HG03060 (cell line): ENCODE measurements around the gene PDIA2.

ENCODE experiments used
- ATAC-seq: cut with Tn5 transposase; IDR thresholded peaks from one replicate; pipeline ENCODE4 v1.9.1; 2021; ENCODE audit warnings: low read depth, moderate number of reproducible peaks; ENCODE audit not compliant: unreplicated experiment

The PDIA2 gene

GRCh38 chr16:296276-296675 lies 13.3 kb downstream of the PDIA2 start:
- ATAC-seq, result no peak

GRCh38 chr16:296806-297510 lies 14.0 kb downstream of the PDIA2 start:
- no peak for ATAC-seq

GRCh38 chr16:297832-298231 lies 14.9 kb downstream of the PDIA2 start:
- no peak for ATAC-seq

DNA sequence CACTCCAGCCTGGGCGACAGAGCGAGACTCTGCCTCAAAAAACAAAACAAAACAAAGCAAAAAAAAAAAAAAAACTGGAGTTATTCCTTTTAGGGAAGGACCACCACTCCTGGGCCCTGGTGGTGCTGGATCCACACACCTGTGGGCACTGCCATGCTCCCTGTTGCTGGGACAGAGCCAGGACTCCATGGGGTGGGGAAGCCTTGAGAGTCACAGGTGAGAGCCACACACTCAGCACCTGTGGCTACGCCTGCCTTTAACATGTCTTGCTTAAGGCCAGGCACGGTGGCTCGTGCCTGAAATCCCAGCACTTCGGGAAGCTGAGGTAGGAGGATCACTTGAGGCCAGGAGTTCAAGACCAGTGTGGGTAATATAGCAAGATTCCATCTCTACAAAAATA lies 18.3 kb downstream of the PDIA2 start:
- no peak for ATAC-seq

GRCh38 chr16:301950-302349 lies 19.0 kb downstream of the PDIA2 start:
- ATAC-seq, result no peak

DNA sequence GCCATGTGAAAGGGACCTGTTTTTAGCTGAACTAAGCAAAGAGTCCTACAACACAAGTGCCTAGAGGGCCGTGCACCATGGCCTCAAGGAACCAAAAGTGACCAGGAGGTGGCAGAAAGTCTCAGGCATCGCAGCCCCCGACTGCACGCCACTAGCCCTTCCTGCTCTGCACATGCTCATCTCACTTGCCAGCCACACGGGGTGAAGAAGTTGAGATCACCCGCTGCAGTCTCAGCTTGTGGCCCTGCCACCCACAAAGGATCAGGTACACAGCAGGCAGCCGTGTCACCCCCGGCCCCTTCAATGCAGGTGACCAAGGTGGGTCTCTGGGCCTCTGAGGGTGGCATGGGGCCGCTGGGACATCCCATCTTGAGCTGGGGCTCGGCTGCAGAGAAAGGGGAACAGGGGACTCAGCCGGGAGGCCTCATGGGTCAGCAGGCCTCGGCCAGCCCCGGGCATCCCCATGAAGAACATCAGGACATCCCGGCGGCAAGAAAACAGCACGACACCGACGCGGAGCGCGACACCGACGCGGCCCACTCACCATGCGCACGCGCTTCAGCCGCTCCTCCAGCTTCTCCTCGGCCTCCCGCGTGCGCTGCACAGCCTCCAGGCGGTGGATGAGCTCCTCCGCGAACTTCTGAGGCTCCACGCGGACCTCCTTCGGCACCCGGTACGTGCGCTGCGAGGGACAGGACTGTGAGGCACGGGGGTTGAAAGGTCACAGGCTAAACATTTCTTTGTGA lies 21.0 kb downstream of the PDIA2 start:
- ATAC-seq, result no peak

- ATAC-seq, result no peak
Measured at GRCh38 chr16:305916-306626, 23.1 kb downstream of the PDIA2 start.

- ATAC-seq, result no peak
Measured at GRCh38 chr16:306911-307370, 24.0 kb downstream of the PDIA2 start.

- ATAC-seq, result no peak
Measured at GRCh38 chr16:307691-308312, 24.8 kb downstream of the PDIA2 start.

DNA sequence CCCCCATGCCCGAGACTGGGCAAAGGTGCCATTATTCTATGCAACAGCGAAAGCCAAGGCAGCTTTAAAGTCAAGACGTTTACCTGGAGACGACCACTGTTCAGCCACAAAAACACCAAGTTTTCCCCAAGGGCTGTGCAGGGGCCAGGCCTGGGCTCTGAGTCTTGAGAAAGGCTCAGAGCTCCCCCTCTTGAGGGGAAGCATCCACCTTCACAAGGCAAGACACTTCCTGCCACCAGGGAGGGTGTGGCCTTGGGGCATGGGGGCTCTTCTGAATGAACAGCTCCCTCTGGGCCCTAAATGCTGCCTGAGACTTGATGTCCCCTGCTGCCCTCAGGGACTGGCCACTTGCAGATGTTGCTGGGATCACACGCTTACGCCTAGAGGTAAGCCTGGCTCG lies 26.5 kb downstream of the PDIA2 start:
- ATAC-seq, result no peak

GRCh38 chr16:311725-312124 lies 28.8 kb downstream of the PDIA2 start:
- ATAC-seq, result no peak

GRCh38 chr16:314351-314750 lies 31.4 kb downstream of the PDIA2 start:
- ATAC-seq, result no peak

DNA sequence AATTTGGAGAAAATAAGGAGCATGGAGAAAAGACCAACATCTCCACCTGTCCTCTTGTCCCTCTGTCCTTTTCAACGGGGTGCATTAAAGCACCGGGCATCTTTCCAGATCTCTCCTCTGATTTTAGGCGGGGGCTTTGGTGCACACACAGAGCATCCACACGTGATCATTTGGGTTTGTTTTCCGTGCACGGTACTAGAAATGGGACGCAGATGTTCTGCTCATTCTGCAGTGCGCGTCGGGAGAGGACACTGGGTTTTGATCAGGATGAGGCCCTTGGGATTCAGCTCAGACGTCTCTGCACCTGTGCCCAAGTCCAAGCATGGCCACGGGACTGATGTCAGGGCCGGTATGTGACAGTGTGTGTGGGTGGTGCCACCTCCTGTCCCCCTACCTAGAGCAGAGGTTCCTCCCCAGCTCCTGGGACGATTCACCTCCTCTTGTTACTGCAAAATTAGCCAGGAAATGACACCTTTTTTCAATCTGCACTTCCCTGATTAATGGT lies 31.9 kb downstream of the PDIA2 start:
- ATAC-seq, result no peak

DNA sequence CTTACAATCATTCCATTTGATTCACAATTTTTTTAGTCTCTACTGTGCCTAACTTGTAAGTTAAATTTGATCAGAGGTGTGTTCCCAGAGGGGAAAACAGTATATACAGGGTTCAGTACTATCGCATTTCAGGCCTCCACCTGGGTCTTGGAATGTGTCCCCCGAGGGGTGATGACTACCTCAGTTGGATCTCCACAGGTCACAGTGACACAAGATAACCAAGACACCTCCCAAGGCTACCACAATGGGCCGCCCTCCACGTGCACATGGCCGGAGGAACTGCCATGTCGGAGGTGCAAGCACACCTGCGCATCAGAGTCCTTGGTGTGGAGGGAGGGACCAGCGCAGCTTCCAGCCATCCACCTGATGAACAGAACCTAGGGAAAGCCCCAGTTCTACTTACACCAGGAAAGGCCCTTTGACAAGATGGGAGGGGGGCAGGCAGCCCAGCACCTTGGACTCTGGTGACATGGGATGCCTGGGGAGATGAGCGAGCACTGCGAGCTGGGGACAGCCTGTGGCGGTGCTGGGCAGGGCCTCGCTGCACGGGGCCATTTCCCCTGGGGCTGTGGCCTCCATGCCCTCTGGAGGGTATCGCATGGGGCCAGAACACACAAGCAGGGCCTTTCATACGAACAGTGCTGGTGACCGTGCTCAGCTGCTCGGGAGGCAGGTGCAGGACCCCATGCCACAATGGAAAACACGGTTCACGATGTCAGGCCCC lies 33.9 kb downstream of the PDIA2 start:
- no peak for ATAC-seq

- no peak for ATAC-seq
Measured at GRCh38 chr16:317583-317982, 34.6 kb downstream of the PDIA2 start.

DNA sequence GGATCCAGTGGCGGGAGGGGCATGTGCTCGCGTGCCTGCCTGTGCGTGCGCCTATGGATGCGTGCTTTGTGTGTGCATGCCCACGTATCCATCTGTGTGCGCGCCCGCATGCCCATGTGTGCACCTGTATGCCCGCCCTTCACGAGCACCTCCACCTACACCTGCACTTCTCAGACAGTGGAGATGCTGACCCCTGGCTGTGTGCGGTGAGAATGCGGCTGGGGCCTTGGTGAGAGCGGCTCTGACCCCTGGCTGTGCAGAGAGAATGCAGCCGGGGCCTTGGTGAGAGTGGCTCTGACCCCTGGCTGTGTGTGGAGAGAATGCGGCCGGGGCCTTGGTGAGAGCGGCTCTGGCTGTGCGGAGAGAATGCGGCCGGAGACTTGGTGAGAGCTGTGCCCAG lies 35.7 kb downstream of the PDIA2 start:
- no peak for ATAC-seq

DNA sequence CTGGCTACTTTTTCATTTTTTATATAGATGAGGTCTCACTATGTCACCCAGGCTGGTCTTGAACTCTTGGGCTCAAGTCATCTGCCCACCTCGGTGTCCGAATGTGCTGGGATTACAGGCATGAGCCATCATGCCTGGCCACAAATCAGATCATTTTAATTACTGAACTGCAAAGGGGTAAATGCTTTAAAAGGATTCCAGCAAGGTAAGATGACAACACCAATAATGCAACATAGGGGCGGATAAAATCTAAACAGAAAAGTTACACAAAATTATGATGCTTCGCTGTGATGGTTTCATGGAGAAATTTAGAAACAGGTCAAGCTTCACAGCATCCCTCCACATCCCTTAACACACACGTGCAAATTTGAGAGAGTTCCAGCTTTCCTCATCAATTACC lies 37.2 kb downstream of the PDIA2 start:
- no peak for ATAC-seq

DNA sequence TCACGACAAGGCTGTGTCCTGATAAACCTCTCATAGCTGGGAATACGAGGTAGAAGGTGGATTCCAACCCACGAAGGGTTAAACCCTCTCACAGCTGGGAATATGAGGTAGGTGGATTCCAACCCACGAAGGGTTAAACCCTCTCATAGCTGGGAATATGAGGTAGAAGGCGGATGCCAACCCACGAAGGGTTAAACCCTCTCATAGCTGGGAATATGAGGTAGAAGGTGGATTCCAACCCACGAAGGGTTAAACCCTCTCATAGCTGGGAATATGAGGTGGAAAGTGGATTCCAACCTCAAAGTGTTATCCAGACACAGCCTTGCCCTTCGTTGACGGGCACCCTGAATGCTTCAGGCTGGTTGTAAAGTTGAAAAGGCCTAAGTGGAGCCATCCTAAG lies 38.6 kb downstream of the PDIA2 start:
- ATAC-seq, result no peak

DNA sequence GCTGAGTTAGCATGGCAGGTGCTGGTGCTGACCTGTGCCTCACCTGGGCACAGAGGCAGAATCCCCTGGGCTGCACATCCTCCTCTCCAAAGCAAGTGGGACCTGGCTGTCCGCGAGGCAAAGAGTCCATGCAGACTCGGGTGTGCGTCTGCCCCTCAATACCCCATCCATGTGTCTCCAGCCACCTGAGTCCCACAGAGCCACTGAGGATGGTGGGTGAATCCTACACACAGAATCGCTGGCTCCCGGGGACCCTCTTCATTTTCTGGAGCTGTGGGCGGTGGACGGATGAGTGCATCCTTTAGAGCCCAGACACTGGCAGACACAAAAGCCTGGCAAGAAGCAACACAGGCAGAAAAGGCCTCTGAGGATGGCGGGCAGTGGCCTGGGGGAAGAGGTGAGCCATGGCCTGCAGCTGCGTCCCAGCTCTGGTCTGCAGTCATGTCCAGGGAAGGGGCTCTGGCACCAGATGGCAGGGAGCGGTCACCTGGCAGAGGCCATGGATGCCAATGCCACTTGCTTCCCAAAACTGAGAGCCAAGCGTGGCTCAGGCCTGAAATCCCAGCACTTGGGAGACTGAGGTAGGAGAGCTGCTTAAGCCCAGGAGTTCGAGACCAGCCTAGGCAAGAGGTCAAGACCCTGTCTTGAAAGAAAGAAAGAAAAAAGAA lies 39.6 kb downstream of the PDIA2 start:
- no peak for ATAC-seq

GRCh38 chr16:324201-324450 lies 41.2 kb downstream of the PDIA2 start:
- no peak for ATAC-seq
